SU-DHL-6 (cell line): ENCODE data around the gene PHYHIPL.

ENCODE experiments used
- CTCF ChIP-seq: fragments of 200-600 bp; sonication (generic); IDR thresholded peaks from one replicate; pipeline ENCODE4 v1.5.1; 2017; ENCODE audit warnings: antibody characterized with exemption, mild to moderate bottlenecking, low read length, moderate library complexity; ENCODE audit not compliant: insufficient read depth, poor library complexity, severe bottlenecking
- EZH2phosphoT487 ChIP-seq: fragments of 200-600 bp; sonication (generic), shearing (Covaris generic); conservative IDR thresholded peaks from 2 replicates; pipeline ENCODE4 v1.6.1; 2018; ENCODE audit warnings: mild to moderate bottlenecking, antibody characterized with exemption, low read length, moderate library complexity, mixed read lengths

- TF ChIP-seq CTCF, result peak; percentile 49
- no peak for TF ChIP-seq EZH2phosphoT487
Observed at GRCh38 chr10:59181668-59182067, 5.2 kb downstream of the PHYHIPL start.
